A549 (cell line): Measurements from ENCODE around the gene MAGI2. TPM values are rescaled to one million over a fixed set of nuclear protein-coding genes. Genes with fewer than 3 reads are reported as not detected.

Source experiments
- ATAC-seq, 2 experiments: fragments of 200-7000 bp in 1 of 2; fragments of >200 bp in 1 of 2; cut with Nextera tagmentation in 1 of 2; cut with Tn5 transposase in 1 of 2; 3 replicates each; pipeline versions ENCODE4 v1.8.0 to v1.9.1; 2018 to 2020; ENCODE audit warnings: mild to moderate bottlenecking in 1 of 2, moderate library complexity in 1 of 2
- CTCF ChIA-PET: fragments of 300-600 bp; sonication (Branson Sonifier 250); formaldehyde crosslinking; extraction: SDS; loops from one replicate; lab custom pipeline; 2021; ENCODE audit warnings: antibody characterized with exemption, inconsistent platforms; lab: Yijun Ruan, JAX
- POLR2A ChIA-PET: fragments of 350-600 bp; formaldehyde crosslinking; extraction: SDS; loops from one replicate; lab custom pipeline; 2021; ENCODE audit warnings: antibody characterized with exemption, inconsistent platforms; lab: Yijun Ruan, JAX
- DNase-seq, 2 experiments: peaks; one replicate each; pipeline versions ENCODE4 v3.0.0 to v3.0.0-alpha.2; 2011 to 2016; ENCODE audit warnings: low read depth in 1 of 2, low spot score in 1 of 2
- FAIRE-seq: peaks from 2 replicates; lab custom pipeline; 2011; peaks lifted over from hg19 to GRCh38; lab: Jason Lieb, UNC
- H3K27ac ChIP-seq, 2 experiments: fragments of >200 bp; sonication (Bioruptor Twin); formaldehyde crosslinking; 3 replicates each; pipeline ENCODE4 v1.5.1; 2016 to 2017
- H3K4me1 ChIP-seq: fragments of >200 bp; sonication (Bioruptor Twin); formaldehyde crosslinking; 3 replicates; pipeline ENCODE4 v1.6.1; 2016
- H3K4me2 ChIP-seq: fragments of >200 bp; sonication (Bioruptor Twin); formaldehyde crosslinking; 3 replicates; pipeline ENCODE4 v1.6.1; 2016
- H3K4me3 ChIP-seq: fragments of >200 bp; sonication (Bioruptor Twin); formaldehyde crosslinking; 3 replicates; pipeline ENCODE4 v1.5.1; 2016
- H3K9me3 ChIP-seq: fragments of >200 bp; sonication (Bioruptor Twin); formaldehyde crosslinking; 3 replicates; pipeline ENCODE4 v1.6.1; 2016
- CHD2 ChIP-seq: fragments of 150-350 bp; IDR thresholded peaks from 2 replicates; pipeline ENCODE4 v1.6.1; 2014; ENCODE audit warnings: low read length; ENCODE audit not compliant: partially characterized antibody
- EHMT2 ChIP-seq: fragments of 200-600 bp; sonication (generic); IDR thresholded peaks from 2 replicates; pipeline ENCODE4 v1.6.1; 2016; ENCODE audit warnings: antibody characterized with exemption, low read depth, mild to moderate bottlenecking, moderate library complexity
- FOSB ChIP-seq: fragments of 250-450 bp; sonication (Bioruptor Pico); IDR thresholded peaks from 2 replicates; pipeline ENCODE4 v1.5.0; 2020; ENCODE audit warnings: mild to moderate bottlenecking, moderate library complexity
- HEYL ChIP-seq: fragments of 250-450 bp; sonication (Bioruptor Pico); IDR thresholded peaks from 2 replicates; pipeline ENCODE4 v1.8.0; 2021; ENCODE audit warnings: mild to moderate bottlenecking, moderate library complexity
- HOXB13 ChIP-seq: fragments of 250-450 bp; sonication (Bioruptor Pico); IDR thresholded peaks from 2 replicates; pipeline ENCODE4 v1.5.0; 2020; ENCODE audit warnings: low read depth, mild to moderate bottlenecking, moderate library complexity
- HOXB5 ChIP-seq: fragments of 250-450 bp; sonication (Bioruptor Pico); IDR thresholded peaks from 2 replicates; pipeline ENCODE4 v1.5.0; 2020; ENCODE audit warnings: mild to moderate bottlenecking, moderate library complexity
- JUNB ChIP-seq: fragments of >200 bp; sonication (Bioruptor Twin); formaldehyde crosslinking; IDR thresholded peaks from 2 replicates; pipeline ENCODE4 v1.6.1; 2016
- KDM1A ChIP-seq: fragments of 200-600 bp; sonication (generic); IDR thresholded peaks from 2 replicates; pipeline ENCODE4 v1.6.1; 2016; ENCODE audit warnings: low read depth, mild to moderate bottlenecking
- KDM5A ChIP-seq: fragments of 200-600 bp; sonication (generic); IDR thresholded peaks from 2 replicates; pipeline ENCODE4 v1.6.1; 2016; ENCODE audit warnings: antibody characterized with exemption, mild to moderate bottlenecking
- MAFK ChIP-seq: fragments of 450-650 bp; IDR thresholded peaks from 2 replicates; pipeline ENCODE4 v1.6.1; 2014; ENCODE audit not compliant: partially characterized antibody
- MAZ ChIP-seq: fragments of 150-350 bp; IDR thresholded peaks from 2 replicates; pipeline ENCODE4 v1.6.1; 2014; ENCODE audit warnings: antibody characterized with exemption, low read depth, low read length, borderline replicate concordance
- NFE2L2 ChIP-seq: fragments of 150-350 bp; conservative IDR thresholded peaks from 2 replicates; pipeline ENCODE4 v1.6.1; 2014; ENCODE audit warnings: low read length
- POLR2A ChIP-seq: IDR thresholded peaks from 2 replicates; pipeline ENCODE4 v1.6.1; 2012; ENCODE audit warnings: mild to moderate bottlenecking, low read length
- POLR2AphosphoS2 ChIP-seq: conservative IDR thresholded peaks from 2 replicates; pipeline ENCODE4 v1.6.1; 2012; ENCODE audit warnings: low read length, improper control_type of control experiment, inconsistent platforms
- RAD21 ChIP-seq, 2 experiments: fragments of >200 bp in 1 of 2; sonication (Bioruptor Twin) in 1 of 2; formaldehyde crosslinking in 1 of 2; IDR thresholded peaks in 1 of 2; conservative IDR thresholded peaks in 1 of 2; 2 replicates in 1 of 2; 3 replicates in 1 of 2; pipeline ENCODE4 v1.6.1; 2012 to 2018; ENCODE audit warnings: inconsistent platforms in 1 of 2
- RFX5 ChIP-seq: fragments of 450-650 bp; IDR thresholded peaks from 2 replicates; pipeline ENCODE4 v1.7.1; 2014; ENCODE audit warnings: antibody characterized with exemption, mild to moderate bottlenecking, moderate library complexity
- SREBF2 ChIP-seq: fragments of 450-650 bp; IDR thresholded peaks from 2 replicates; pipeline ENCODE4 v1.6.1; 2014; ENCODE audit warnings: mild to moderate bottlenecking, moderate library complexity
- TP53 ChIP-seq: fragments of 250-450 bp; sonication (Bioruptor Pico); IDR thresholded peaks from 2 replicates; pipeline ENCODE4 v1.5.0; 2021; ENCODE audit warnings: mild to moderate bottlenecking, moderate library complexity
- ZFP36 ChIP-seq: fragments of 450-650 bp; IDR thresholded peaks from 2 replicates; pipeline ENCODE4 v1.6.1; 2014; ENCODE audit warnings: borderline replicate concordance; ENCODE audit not compliant: partially characterized antibody
- ZNF302 ChIP-seq: fragments of 250-450 bp; sonication (Bioruptor Pico); IDR thresholded peaks from 2 replicates; pipeline ENCODE4 v1.9.0; 2021; ENCODE audit warnings: inconsistent platforms, mild to moderate bottlenecking, moderate library complexity
- ZSCAN20 ChIP-seq: fragments of 250-450 bp; sonication (Bioruptor Pico); IDR thresholded peaks from 2 replicates; pipeline ENCODE4 v1.8.0; 2022; ENCODE audit warnings: mild to moderate bottlenecking, moderate library complexity
- WGBS: methylation state at CpG from one replicate; pipeline ENCODE4 v1.1.6; 2017; ENCODE audit errors: missing lambda C conversion rate; 5-methylcytosine and 5-hydroxymethylcytosine counted together
- polyA plus RNA-seq, 4 experiments: library from polyadenylated mRNA; depleted of rRNA in 3 of 4; stranded (reverse); fragments of >200 nt; fragmentation: RNase III in 1 of 4; extraction: RNeasy Plus Mini Kit Qiagen cat#74134 plus additional on column Dnase treatment in 1 of 4; gene quantifications; 2 replicates in 3 of 4; 3 replicates in 1 of 4; pipeline ENCODE4 v1.2.3, GENCODE V29; 2011 to 2017
- TF ChIP-seq, protein P1 (sequence below): IDR thresholded peaks from 2 replicates; pipeline ENCODE4 v1.6.1; 2012; ENCODE audit warnings: low read depth, borderline replicate concordance
- TF ChIP-seq, protein P2 (sequence below): fragments of 450-650 bp; IDR thresholded peaks from 2 replicates; pipeline ENCODE4 v1.6.1; 2014; ENCODE audit warnings: antibody characterized with exemption
- TF ChIP-seq, protein P3 (sequence below): fragments of 250-450 bp; sonication (Bioruptor Pico); IDR thresholded peaks from 2 replicates; pipeline ENCODE4 v1.5.0; 2020; ENCODE audit warnings: low read depth, mild to moderate bottlenecking, moderate library complexity
- TF ChIP-seq, protein P4 (sequence below): fragments of 200-600 bp; sonication (generic); IDR thresholded peaks from 2 replicates; pipeline ENCODE4 v1.6.1; 2016; ENCODE audit warnings: antibody characterized with exemption, mild to moderate bottlenecking, moderate library complexity
- TF ChIP-seq, protein P5 (sequence below): fragments of 150-350 bp; IDR thresholded peaks from 2 replicates; pipeline ENCODE4 v1.6.1; 2014; ENCODE audit warnings: low read depth, mild to moderate bottlenecking, low read length
- TF ChIP-seq, protein P6 (sequence below): IDR thresholded peaks from 2 replicates; pipeline ENCODE4 v1.6.1; 2012

MAGI2 gene
- polyA plus RNA-seq, 2 of the 4 experiments (the other 2 are of a cell fraction), result 0.48 to 0.81 TPM

DNA sequence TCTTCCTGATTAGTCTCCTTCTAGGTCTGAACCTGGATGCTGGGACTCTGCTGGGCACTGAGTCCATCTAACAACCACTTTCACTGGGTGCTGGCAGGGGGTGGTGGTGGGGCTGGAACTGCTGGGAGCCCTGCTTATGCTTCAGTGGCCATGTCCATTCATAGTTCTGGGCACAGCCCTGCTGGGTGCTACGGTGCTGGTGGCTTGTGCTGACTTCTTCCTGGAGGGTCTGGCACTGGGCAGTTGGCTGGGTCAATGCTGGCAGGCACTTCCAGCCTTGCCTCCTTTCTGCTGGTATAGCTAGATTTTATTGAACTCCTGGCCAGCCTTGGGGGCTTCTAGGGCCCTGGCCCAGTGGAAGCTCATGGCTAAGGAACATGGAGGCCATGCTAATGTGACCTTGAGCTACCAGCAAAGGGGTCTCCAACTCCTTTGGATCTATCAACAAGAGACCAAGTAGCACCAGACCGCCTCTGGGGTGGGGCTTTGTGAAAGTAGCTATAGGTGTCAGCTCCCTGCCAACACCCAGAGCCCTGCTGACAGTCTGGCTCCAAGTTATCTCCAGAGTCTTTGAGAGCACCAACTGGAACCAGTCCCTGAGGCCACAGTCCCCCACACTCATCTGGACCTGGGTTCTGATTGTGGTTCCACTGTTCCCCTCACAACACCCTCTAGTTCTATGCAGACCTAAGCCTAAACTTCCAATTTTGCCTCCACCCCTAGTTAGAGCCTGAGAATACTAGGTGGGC, 99.6 kb downstream of the MAGI2 start:
- 0 out of 3 replicates have a peak, but pooled peaks cover 5% of the 10 kb centered on the region for H3K4me1 ChIP-seq
- ATAC-seq (no peak), DNase-seq (no peak), FAIRE-seq (no peak)
- TF ChIP-seq POLR2AphosphoS2 (no peak), CHD2 (no peak), HOXB13 (CRISPR knock-in tag) (no peak), KDM5A (no peak), MAFK (no peak), ZNF302 (no peak), RFX5 (no peak), NFE2L2 (no peak), KDM1A (no peak)
- TF ChIP-seq, protein P1, sequence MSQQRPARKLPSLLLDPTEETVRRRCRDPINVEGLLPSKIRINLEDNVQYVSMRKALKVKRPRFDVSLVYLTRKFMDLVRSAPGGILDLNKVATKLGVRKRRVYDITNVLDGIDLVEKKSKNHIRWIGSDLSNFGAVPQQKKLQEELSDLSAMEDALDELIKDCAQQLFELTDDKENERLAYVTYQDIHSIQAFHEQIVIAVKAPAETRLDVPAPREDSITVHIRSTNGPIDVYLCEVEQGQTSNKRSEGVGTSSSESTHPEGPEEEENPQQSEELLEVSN, result no peak
- TF ChIP-seq, protein P2, sequence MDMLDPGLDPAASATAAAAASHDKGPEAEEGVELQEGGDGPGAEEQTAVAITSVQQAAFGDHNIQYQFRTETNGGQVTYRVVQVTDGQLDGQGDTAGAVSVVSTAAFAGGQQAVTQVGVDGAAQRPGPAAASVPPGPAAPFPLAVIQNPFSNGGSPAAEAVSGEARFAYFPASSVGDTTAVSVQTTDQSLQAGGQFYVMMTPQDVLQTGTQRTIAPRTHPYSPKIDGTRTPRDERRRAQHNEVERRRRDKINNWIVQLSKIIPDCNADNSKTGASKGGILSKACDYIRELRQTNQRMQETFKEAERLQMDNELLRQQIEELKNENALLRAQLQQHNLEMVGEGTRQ, result no peak
- TF ChIP-seq, protein P3, sequence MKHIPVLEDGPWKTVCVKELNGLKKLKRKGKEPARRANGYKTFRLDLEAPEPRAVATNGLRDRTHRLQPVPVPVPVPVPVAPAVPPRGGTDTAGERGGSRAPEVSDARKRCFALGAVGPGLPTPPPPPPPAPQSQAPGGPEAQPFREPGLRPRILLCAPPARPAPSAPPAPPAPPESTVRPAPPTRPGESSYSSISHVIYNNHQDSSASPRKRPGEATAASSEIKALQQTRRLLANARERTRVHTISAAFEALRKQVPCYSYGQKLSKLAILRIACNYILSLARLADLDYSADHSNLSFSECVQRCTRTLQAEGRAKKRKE (CRISPR knock-in tag), result no peak
- H3K4me3 ChIP-seq, result no peak overlapping the region
- H3K27ac ChIP-seq, result no peak overlapping the region
- ChIA-PET POLR2A (no interaction called here), CTCF (interaction anchor here (0.8 to 1.3 kb wide), 2 partner anchors 18 to 56 kb away, joined by 3 read pairs; no protein-coding TSS in a partner anchor)
- H3K9me3 ChIP-seq, result no peaks in the 10 kb centered on the region
- 100% methylated on average over 2 of the region's 2 CpGs for WGBS
- no peak overlapping the region for H3K4me2 ChIP-seq

DNA sequence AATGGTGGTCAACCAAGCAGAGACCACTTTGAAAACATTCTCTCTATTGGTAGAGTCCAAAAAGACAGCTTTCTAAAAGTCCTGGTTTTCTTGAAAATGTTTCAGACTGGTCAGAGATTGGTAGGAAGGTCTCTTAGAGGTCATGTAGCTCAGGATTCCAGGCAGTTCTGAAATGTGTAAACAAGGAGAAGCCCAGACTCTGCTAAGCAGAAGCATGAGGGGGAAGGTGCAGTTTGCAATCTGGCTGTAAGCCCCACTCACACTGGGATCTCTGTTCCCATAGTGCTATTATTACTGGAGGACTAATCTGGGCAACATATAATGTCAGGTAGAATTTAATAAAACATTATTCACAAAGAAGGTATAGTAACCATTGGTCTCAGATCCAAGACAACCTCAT, 101.1 kb downstream of the MAGI2 start:
- ATAC-seq (peak in 1 of 2 experiments; percentile 38; a peak in 1 of 6 replicates), FAIRE-seq (no peak), DNase-seq (no peak)
- H3K4me3 ChIP-seq, result no peak overlapping the region
- H3K4me2 ChIP-seq, result 0 out of 3 replicates have a peak overlapping the region, but pooled peaks have one; percentile 9
- TF ChIP-seq HEYL (CRISPR knock-in tag) (no peak), RAD21 (conservative IDR thresholded peaks at IDR 0.05 in 1 of 2, IDR thresholded peaks at IDR 0.05 in 1 of 2) (no peak), ZNF302 (no peak), HOXB5 (no peak), POLR2A (no peak), JUNB (no peak), ZFP36 (no peak), EHMT2 (no peak), TP53 (CRISPR knock-in tag) (no peak), SREBF2 (no peak), RFX5 (no peak), MAZ (no peak), FOSB (CRISPR knock-in tag) (no peak), ZSCAN20 (CRISPR knock-in tag) (no peak)
- TF ChIP-seq, protein P4, sequence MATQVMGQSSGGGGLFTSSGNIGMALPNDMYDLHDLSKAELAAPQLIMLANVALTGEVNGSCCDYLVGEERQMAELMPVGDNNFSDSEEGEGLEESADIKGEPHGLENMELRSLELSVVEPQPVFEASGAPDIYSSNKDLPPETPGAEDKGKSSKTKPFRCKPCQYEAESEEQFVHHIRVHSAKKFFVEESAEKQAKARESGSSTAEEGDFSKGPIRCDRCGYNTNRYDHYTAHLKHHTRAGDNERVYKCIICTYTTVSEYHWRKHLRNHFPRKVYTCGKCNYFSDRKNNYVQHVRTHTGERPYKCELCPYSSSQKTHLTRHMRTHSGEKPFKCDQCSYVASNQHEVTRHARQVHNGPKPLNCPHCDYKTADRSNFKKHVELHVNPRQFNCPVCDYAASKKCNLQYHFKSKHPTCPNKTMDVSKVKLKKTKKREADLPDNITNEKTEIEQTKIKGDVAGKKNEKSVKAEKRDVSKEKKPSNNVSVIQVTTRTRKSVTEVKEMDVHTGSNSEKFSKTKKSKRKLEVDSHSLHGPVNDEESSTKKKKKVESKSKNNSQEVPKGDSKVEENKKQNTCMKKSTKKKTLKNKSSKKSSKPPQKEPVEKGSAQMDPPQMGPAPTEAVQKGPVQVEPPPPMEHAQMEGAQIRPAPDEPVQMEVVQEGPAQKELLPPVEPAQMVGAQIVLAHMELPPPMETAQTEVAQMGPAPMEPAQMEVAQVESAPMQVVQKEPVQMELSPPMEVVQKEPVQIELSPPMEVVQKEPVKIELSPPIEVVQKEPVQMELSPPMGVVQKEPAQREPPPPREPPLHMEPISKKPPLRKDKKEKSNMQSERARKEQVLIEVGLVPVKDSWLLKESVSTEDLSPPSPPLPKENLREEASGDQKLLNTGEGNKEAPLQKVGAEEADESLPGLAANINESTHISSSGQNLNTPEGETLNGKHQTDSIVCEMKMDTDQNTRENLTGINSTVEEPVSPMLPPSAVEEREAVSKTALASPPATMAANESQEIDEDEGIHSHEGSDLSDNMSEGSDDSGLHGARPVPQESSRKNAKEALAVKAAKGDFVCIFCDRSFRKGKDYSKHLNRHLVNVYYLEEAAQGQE, result no peak
- TF ChIP-seq, protein P5, sequence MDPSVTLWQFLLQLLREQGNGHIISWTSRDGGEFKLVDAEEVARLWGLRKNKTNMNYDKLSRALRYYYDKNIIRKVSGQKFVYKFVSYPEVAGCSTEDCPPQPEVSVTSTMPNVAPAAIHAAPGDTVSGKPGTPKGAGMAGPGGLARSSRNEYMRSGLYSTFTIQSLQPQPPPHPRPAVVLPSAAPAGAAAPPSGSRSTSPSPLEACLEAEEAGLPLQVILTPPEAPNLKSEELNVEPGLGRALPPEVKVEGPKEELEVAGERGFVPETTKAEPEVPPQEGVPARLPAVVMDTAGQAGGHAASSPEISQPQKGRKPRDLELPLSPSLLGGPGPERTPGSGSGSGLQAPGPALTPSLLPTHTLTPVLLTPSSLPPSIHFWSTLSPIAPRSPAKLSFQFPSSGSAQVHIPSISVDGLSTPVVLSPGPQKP, result no peak
- TF ChIP-seq, protein P3 (CRISPR knock-in tag), result no peak
- TF ChIP-seq, protein P6, sequence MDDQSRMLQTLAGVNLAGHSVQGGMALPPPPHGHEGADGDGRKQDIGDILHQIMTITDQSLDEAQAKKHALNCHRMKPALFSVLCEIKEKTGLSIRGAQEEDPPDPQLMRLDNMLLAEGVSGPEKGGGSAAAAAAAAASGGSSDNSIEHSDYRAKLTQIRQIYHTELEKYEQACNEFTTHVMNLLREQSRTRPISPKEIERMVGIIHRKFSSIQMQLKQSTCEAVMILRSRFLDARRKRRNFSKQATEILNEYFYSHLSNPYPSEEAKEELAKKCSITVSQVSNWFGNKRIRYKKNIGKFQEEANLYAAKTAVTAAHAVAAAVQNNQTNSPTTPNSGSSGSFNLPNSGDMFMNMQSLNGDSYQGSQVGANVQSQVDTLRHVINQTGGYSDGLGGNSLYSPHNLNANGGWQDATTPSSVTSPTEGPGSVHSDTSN, result no peak
- H3K9me3 ChIP-seq, result no peaks in the 10 kb centered on the region
- H3K27ac ChIP-seq, result no peak overlapping the region
- ChIA-PET CTCF (interaction anchor here (0.8 kb wide), 1 partner anchor 54 kb away, joined by 3 read pairs; no protein-coding TSS in a partner anchor), POLR2A (no interaction called here)
- H3K4me1 ChIP-seq, result 0 out of 3 replicates have a peak, but pooled peaks cover 5% of the 10 kb centered on the region
